Heart left ventricle (tissue), 13 donors: ENCODE results near the gene CCDC85B.

Source experiments
- CTCF ChIP-seq, 12 donors: fragments of 200-600 bp; sonication (generic) in 4 of 12; IDR thresholded peaks; one replicate each; pipeline versions ENCODE4 v1.5.0 to v1.8.0; 2018 to 2022; ENCODE audit warnings: antibody characterized with exemption in 12 of 12, mild to moderate bottlenecking in 5 of 12
- POLR2A ChIP-seq, 2 donors: fragments of 450-650 bp; IDR thresholded peaks; one replicate each; pipeline ENCODE4 v1.6.1; 2017; ENCODE audit warnings: antibody characterized with exemption in 2 of 2, mild to moderate bottlenecking in 2 of 2, moderate library complexity in 2 of 2
- donor health status: ischemic (EF 13 %, LVEDD 7.1; RV severe dilation, severe dysfunction).
- donor health status: DM: no; HTN: yes; CAD: no.
- donor health status: DM: no; HTN: no; CAD: no.
- donor health status: ischemic (EF 25% LVEDD 6.9; RV normal size, moderate dysfunction).
- donor health status: ischemic (EF 25% LVEDD 5.7; RV mildly dilated, moderate dysfunction).
- donor health status: ischemic (EF 35%, LVEDD 5.7; RV mildly dilated, moderate dysfunction).
- donor health status: nonischemic (EF 11% LVEDD 7.7; RV severe dilation, severe dysfunction).
- donor health status: DM: yes; HTN: yes; CAD: no.
- donor health status: PGD.
- donor health status: ischemic (EF 29% LVEDD 5.4; RV normal size, mild dysfunction).
- donor health status: nonischemic (EF 23%, LVEDD 6.1; RV moderate dilation, normal function).

- no peak for TF ChIP-seq CTCF (IDR thresholded peaks at IDR 0.05)
- no peak for TF ChIP-seq POLR2A (IDR thresholded peaks at IDR 0.05)
These were observed 25.9 kb downstream of the CCDC85B start for GRCh38 chr11:65916391-65916790.
